Stimulated activated CD8-positive, alpha-beta memory T cell treated with anti-CD3 and anti-CD28 coated beads, Interleukin-15, amount 100 ng/mL, for 24 hours (primary cell): Measurements from ENCODE around the gene CHST15.

ENCODE experiments used
- DNase-seq: peaks from one replicate; pipeline ENCODE4 v3.0.0-alpha.2; 2020; ENCODE audit warnings: low read depth

Gene CHST15, protein sequence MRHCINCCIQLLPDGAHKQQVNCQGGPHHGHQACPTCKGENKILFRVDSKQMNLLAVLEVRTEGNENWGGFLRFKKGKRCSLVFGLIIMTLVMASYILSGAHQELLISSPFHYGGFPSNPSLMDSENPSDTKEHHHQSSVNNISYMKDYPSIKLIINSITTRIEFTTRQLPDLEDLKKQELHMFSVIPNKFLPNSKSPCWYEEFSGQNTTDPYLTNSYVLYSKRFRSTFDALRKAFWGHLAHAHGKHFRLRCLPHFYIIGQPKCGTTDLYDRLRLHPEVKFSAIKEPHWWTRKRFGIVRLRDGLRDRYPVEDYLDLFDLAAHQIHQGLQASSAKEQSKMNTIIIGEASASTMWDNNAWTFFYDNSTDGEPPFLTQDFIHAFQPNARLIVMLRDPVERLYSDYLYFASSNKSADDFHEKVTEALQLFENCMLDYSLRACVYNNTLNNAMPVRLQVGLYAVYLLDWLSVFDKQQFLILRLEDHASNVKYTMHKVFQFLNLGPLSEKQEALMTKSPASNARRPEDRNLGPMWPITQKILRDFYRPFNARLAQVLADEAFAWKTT

DNA sequence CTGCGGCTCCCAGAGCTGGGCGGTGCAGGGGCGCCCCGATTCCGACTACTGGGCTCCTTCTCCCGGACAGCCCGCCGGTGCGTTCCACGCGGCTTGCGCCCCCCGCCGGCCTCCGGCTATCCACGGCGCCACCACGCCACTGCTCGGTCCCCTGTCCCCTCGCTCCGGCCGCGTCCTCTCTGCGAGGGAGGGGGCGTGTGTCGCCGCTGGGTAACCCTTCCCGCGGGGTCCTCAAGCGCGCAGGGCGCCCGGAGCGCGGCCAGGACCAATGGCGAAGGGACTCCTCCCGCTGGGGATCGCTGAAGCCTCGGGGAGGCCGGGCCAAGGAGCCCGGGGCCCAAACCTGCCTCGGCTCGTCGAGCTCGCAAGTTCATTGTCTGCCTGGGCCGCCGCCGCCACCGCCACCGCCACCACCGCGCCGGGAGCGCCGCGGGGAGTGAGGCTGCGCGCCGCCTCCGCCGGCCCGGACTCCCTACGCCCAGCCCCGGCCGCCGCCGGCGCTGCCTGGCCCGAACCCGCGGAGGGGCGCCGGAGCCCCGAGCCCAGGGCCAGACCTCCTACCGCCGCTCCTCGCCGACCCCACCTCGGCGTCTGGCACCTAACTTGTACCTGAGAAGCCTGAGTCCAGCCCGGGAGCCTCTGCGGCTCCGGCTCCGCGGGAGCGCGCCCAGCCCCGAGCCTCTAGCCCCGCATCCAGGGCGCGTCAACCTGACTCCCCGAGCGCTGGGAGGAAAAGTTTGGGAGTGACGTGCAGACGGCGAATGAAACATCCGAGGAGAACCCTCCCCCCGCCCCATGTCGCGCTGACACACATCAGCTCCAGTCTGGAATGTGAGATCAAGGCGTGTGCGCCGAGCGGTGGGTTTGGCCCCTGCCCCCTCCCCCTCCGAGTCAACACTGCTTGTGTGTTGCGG, at the start of gene CHST15:
TSS of gene CHST15 (minus strand) at position 739 of the 914 bp plus-strand sequence. CDS start 47,386 bp downstream, outside the sequence.
- DNase-seq: no peak

DNA sequence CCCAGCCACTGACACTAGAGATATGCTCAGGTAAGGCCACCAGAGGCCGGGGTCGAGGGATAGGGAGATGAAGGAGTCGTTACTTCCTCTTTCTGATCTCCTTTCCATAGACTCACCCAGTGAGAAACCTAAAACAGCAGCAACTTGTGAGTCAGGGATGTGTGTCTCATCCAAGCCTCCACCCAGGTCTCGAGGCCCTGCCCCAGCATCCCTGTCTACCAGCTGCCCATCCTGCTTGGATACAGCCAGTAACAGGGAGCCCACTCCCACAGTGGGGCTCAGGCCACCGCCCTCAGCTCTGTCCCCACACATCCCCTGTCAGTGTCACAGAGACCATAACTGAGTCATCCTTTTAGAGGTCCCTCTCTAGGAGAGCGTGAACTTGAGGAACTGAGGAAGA, 49.6 kb upstream of the CHST15 start:
- DNase-seq: no peak

DNA sequence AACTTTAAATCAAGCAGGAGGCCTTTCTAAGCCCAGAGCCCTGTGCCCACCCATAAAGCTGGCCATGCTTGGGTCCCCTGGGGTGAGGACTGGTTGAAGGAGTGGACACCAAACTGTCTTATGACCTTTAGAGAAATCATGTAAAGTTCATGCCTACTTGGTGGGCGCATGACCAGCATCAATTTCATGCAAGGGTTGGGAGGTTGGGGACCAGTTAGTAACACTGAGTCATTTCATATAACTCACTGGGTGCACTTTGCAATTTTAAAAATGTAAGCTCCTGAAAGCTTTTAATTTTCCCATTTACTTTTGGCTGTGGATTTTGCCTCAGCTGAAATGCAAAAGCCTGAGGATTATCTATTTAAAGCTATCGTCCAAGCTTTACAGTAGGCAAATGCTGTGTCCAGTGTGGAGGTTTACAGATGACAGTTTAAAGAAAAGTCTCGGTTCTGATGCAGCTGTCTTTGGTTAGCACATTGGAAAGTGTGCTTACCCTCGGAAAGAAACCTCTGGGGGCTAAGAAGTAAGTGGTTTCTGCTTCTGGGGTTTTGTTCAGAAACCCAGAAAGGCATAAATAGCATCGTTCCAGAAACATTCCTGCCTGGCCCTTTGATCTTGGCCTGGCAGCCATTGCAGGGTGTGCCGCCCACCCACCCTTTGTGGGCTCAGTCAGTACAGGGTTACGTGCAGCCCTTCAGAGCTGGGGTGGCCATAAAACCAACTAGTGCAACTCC, 48.8 kb upstream of the CHST15 start:
- DNase-seq: no peak

DNA sequence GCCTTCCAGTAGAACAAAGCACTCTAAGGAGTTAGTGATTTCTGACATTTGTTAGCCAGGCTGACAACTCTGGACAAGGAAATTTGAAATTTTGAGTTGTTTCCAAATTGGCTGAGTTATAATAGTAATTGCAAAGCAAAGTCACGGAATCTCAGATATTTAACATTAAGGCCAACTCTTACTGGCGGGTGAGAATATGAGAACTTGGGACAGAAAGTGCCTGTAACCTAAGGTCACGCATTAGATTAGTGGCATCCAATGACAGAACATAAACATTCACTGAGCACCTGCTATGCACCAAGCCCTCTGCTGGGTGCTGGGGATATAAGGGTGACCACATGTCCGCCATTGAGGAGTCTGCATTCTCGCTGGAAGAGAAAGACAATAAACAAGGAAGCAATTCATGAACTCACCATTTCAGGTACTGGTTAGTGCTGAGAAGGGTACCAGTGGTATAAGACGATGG, 45.5 kb upstream of the CHST15 start:
- no peak for DNase-seq

DNA sequence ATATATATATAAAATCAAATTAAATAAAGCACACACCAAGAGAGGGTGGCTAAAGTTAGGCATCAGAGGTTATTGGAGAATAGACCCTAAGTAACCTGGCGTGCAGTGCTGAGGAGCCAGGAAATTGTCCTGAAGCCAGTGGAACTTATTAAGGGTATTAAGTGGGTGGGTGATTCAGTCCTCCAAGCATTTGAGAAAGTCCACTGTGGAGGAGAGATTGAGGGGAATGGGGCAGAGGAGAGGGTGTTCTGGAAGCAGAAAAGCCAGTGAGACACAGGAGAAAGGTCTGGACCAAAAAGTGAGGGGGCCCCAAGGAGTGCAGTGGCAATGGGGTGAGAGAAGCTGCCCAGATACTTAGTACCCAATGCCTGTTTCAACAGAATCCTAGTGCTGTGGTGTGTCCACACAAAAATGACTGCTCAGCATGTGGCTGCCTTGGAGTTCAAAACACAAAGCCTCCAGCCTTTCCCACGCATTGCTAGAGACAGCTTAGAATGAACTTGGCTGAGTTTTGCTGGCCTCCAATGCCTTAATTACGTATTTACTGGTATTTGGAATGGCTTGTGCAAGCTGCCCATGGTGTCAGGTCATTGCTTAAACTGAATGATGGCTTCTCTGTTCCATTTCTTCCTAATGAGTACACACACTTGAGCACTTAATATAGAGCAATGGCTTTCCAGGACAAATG, 44.9 kb upstream of the CHST15 start:
- DNase-seq: no peak

DNA sequence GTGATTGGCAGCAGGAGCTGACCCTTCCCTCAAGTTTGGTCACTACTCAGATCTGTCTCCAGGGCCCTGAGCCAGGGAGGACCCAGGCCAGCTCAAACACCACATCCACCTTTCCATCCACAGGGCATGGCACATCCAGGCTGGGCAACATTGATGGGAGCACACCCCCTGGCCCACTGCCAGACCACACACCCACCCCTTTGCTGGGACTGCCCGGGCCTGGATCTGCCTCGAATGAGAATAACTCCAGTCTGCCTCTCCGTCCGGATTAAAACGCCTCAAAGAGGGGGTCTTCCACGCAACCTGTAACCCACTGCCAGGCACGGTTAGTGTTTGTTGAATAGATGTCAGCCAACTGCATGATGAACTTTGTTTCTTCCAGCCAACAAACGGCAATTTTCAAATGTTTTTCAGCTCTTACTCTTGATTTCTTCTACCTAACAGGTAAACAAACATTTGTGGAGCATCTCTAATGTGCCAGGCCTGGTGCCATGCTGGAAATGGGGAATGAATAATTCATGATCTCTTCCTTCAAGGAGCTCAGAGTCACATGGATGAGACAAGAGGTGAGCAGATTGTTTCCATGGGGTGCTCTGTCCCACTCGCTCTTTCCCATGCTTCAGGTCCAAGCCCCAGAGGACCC, 41.0 kb upstream of the CHST15 start:
- no peak for DNase-seq

DNA sequence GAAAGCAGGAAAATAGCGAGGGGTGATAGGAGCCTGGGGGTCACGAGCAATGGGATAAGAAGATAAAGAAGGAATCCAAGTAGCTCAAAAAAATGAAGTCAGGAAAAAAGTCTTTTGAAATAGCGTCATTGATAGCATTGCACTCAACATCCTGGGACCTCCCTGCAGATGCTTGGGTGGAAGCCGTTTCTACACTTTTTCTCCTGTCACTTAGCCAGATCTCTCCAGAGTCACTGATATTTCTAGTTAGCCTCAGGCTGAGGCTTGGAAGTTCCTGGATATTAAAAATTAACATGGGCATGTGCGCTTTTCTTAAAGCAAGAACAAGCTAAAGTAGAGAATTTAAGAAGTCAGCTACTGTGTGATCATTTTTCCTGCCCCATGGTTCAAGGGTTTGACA, 39.5 kb upstream of the CHST15 start:
- no peak for DNase-seq

DNA sequence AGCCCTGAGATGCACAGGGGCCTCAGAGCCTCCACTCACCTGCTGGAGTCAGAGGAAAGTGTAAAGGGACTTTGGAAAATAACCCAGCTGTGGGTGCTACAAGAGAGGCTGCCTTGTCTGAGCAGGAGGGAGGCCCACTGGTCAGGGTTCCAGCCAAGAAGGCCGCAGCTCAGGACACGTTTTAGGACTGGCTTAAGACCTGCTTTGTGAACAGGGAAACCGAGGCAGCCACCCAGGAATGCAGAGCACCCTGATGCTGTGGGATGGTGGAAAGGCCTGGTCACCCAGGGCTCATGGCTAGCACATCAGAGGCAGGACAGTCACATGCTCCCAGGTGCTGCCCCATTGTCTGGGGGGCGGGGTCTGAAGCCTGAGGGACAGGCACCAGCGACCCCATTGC, 38.9 kb upstream of the CHST15 start:
- no peak for DNase-seq

DNA sequence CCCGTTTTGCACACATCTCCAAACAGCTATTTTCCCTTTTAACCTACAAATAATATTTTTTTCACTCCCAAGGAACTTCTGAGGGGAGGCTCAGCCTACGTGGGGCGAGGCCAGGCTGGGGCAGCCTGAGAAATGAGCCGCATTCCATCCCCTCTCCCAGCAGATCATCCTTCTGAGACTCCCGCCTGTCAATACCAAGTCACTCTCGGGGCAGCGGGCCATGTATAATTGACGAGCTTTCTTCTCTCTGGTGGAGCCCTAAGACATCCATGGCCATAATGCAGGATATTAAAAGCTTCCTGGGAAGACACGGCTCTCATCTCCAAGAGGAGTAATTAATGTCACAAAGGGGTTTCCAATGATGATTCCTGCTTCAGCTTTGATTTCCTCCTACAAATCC, 37.8 kb upstream of the CHST15 start:
- no peak for DNase-seq

DNA sequence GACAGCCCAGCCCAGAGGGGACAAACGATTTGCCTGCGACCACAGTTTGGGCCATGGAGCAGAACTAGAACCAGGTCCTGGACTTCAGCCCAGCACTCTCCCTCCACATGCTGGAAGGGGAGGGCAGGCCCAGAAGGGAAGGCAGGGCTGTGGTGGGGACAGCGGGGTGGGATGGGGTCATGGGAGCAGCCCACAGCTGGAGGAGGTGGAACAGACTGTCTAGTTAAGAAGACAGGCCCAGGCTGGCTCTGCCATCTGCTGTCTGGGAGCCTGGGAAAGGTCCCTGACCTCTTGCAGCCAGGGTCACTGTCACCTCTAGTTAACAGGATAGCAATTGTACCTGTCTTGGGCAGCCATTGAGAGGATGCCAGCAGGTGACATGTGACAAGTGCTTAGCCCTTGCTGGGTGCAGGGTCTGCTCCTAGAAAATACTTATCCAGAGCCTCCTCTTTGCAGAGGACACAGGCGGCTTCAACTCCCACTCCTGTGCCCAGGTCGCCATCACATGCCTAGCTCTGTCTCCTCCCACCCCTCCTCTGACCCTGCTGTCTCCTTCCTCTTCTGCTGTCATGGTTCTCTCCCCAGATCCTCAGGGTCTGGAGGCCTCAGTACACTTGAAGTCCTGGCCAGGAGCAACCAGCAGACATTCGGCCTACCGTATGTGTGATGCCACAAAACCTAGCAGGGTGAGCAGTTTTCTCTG, 37.0 kb upstream of the CHST15 start:
- no peak for DNase-seq

DNA sequence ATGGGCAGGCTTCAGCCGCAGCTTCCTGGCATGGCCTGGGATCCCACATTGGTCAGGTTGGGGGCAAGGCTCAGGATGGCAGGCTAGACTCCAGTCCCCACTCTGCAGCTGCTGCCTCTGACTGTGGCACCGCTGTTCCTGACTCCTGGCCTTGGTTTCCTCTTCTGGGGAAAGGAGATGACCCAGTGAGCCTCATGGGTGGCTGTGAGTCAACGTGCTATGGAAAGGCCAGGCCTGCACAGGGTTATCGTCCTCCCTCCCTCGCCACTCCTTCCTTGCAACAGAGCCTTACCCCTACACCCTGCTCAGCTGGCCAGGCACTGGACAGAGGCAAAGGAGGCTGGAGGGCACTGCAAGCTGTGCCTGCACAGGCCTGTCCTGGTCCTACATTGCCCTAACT, 36.1 kb upstream of the CHST15 start:
- DNase-seq: no peak

DNA sequence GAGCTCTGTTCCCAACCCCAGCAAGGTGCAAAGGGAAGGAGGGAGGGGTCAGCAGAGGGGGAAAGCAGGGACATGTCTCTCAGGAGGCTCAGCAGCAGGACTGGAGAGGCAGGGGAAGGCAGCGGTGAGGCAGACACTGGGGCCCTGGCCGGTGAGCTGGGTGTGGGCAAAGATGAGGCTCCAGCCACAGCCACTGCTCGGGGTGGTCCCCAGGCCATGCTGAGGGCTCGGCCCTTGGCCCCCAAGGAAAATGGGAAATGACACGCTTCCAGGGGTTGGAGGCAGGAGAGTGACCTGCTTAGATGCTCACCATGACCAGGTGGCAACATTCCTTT, 35.4 kb upstream of the CHST15 start:
- no peak for DNase-seq

DNA sequence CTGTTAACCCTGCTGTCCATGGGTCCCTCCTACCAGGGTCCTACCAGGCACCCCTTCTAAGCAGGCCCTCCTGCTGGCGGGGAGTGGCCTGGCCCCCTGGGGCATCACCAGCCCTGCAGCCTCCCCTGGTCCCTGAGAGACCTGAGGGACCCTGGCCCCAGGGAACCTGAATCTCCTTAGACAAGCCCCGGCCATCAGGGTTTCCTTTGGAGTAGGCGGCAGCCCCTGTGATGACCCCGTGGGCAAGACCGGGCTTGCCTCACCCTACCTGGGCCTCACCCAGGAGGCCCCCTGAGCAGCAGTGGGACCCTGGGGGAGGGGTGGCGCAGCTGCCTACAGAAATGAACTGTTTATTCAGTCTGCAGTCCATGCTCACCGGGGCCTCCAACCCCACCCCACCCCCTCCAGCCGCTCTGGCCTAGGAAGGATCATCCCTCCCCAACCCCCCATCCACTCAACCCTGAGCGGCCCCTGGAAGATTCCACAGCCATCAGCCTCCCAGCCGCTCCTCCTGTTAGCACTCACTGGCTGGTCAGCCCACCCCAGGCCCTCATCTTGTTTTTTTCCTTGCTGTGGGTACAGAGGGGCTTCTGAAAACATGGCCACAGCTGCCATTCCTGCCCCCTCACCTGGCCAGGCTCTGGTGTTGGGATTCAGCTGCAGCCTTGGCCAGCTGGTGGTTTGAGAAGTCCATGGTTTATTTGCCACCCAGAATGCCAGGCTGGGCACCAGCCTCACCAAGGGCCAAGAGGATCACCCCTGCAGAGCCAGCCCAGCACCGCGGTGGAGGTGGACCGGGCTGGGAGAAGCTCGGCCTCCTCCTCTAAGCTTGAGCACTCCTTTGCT, 34.8 kb upstream of the CHST15 start:
- DNase-seq: no peak

DNA sequence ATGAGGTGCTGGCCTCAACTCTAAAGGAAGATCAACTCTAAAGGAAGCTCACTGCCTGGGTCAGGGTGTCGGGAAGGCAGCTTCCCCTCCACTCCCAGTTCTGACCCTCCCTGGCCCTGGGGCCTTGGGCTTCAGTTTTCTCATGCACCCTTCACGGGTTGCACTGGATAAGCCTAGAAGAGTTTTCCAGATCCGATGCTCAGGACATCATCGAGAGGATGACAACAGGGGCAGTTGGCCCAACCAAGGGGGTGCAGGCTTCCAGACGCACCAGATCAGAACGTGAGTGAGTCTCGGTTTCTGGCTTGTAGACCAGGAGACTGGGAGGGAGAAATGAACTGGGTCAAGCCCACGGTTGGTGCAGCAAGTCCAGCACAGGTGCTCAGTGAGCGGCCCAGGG, 34.2 kb upstream of the CHST15 start:
- DNase-seq: no peak

DNA sequence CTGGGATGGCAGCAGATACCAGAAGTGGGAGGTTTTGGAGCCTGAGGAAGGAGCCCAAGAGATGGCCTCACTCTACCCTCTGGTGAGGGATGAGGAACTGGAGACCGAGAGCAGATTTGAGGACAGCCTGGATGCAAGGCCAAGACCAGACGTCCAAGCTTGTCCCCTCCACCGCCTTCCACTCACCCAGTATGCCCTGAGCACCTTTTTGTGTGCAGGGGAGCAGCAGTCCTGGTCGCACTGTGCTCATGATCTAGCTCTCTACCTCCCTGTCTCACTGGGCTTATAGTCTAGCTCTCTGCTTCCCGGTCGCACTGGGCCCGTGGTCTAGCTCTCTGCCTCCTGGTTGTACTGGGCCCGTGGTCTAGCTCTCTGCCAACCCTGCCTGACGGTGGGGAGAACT, 33.6 kb upstream of the CHST15 start:
- no peak for DNase-seq

DNA sequence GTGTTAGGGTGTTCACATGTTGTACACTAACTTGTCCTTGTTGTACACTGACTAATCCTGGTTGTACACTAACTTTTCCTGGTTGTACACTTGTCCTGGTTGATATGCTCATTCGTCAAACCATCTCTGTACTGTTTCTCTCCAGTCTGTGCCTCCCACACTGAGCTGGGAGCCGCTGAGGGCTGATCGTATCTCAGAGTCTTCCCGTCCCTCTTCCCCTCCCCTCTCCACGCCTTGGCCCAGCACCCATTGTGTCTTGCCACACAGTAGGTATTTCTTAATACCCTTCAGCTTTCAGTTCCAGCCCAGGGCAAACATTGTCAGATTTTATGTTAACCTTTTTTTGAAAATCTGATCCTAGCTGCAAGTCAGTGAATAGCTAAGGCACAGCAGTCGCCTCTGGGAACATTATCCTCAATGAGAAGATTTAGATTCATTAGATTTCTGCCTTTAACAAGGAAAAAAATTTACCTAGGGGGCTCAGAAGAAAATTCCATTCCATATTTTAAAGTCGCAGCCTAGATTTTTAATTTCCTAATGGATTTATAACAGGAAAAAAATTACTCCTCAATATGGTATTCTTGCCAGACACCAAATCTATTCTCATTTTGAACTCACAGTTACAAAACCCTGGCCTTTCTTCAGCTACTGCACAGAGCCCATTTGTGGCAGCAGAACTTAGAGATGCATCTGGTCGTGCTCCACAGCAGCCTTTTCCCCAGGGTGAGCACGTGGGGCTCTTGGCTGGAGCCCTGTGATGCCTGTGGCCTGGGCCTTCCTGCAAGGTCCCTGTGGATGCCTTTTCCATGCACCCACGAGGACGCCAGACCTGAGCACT, 33.0 kb upstream of the CHST15 start:
- no peak for DNase-seq

DNA sequence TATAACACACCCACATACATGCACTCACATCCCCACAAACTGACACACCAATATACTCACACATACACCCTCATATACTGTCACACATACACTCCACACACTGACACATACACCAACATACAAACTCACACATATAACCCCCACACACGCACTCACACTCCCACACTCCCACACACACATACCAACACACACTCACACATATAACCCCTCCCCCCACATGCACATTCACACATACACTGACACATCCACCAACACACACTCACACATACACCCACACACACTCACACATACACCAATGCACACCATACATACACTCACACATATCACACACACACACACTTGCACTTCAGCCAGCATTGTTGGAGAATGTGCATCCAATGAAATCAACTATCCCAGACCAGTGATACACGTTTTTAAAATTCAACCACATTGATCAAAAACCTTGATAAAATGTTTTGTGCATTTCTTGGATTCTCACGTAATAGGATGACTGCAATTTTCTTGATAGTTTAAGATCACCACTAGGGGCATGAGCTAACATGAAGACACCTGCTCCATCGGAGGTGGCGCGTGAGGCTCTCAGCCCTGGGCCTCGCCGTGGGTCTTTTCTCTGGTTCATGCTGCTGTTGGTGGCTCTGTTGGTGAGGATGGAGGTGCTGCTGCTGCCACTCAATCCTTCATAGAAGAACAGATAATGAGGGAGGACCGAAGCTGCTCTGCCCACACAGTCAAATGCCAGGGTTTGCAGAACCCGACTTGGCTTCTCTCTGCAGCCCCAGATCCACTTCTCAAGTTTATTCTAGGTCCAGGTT, 32.1 kb upstream of the CHST15 start:
- no peak for DNase-seq

DNA sequence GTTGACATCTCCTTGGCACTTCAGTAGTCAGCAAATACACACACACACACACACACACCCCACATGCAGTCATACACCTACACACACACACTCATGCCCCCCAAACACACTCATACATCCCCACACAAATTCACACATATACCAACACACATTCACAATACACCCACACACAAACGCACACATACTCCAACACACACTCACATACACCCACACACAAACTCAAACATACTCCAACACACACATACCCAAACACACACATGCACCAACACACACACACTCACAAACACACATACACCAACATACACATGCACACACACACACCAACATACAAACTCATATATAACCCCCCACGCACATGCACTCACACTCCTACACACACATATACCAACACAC, 31.4 kb upstream of the CHST15 start:
- no peak for DNase-seq
